HEK293 (cell line): ENCODE data around the gene RDH5.
A peak's percentile ranks its signal among the peaks of the same experiment; 100 is the strongest.

Source experiments
- CTCF ChIA-PET: fragments of 350-600 bp; formaldehyde crosslinking; extraction: SDS; loops from one replicate; lab custom pipeline; 2021; ENCODE audit warnings: antibody characterized with exemption; lab: Yijun Ruan, JAX
- POLR2A ChIA-PET: fragments of 300-600 bp; formaldehyde crosslinking; extraction: SDS; loops from one replicate; lab custom pipeline; 2020; ENCODE audit warnings: antibody characterized with exemption, inconsistent platforms; lab: Yijun Ruan, JAX
- H3K27ac ChIP-seq: fragments of 200-500 bp; sonication (Bioruptor generic); 2 replicates; pipeline ENCODE4 v1.5.1; 2014; ENCODE audit warnings: low read depth, low read length, control low read depth, inconsistent platforms; ENCODE audit errors: extremely low read depth
- H3K36me3 ChIP-seq, 2 experiments: fragments of 200-500 bp in 1 of 2; sonication (Bioruptor generic) in 1 of 2; 1 replicate in 1 of 2; 2 replicates in 1 of 2; pipeline ENCODE4 v1.5.1; 2014 to 2017; ENCODE audit warnings: inconsistent platforms in 2 of 2, low read length in 2 of 2; ENCODE audit not compliant: control insufficient read depth in 2 of 2, insufficient read depth in 1 of 2
- H3K4me1 ChIP-seq: fragments of 200-500 bp; sonication (Bioruptor generic); 2 replicates; pipeline ENCODE4 v1.5.1; 2014; ENCODE audit warnings: mild to moderate bottlenecking, low read length, inconsistent platforms; ENCODE audit not compliant: control insufficient read depth, insufficient read depth
- H3K4me3 ChIP-seq: 2 replicates; pipeline ENCODE4 v1.5.1; 2011; ENCODE audit warnings: low read depth, mild to moderate bottlenecking, control low read depth, low read length, moderate library complexity
- H3K9me3 ChIP-seq: fragments of 200-500 bp; sonication (Bioruptor generic); 2 replicates; pipeline ENCODE4 v1.5.1; 2014; ENCODE audit warnings: low read depth, low read length, inconsistent platforms; ENCODE audit not compliant: control insufficient read depth, insufficient read depth
- BCL11B ChIP-seq: fragments of 450-650 bp; formaldehyde crosslinking; IDR thresholded peaks from 2 replicates; pipeline ENCODE4 v1.5.1; 2016; ENCODE audit warnings: low read depth, missing biosample characterization, missing genetic modification characterization
- ZNF114 ChIP-seq: fragments of 450-650 bp; formaldehyde crosslinking; IDR thresholded peaks from 2 replicates; pipeline ENCODE4 v1.5.0; 2017; ENCODE audit warnings: missing biosample characterization, missing genetic modification characterization
- ZNF175 ChIP-seq: fragments of 450-650 bp; formaldehyde crosslinking; IDR thresholded peaks from 2 replicates; pipeline ENCODE4 v1.5.1; 2016; ENCODE audit warnings: missing biosample characterization, missing genetic modification characterization
- ZNF426 ChIP-seq: fragments of 450-650 bp; formaldehyde crosslinking; IDR thresholded peaks from 2 replicates; pipeline ENCODE4 v1.5.1; 2017; ENCODE audit warnings: missing biosample characterization, missing genetic modification characterization, mild to moderate bottlenecking, inconsistent platforms, moderate library complexity
- ZNF501 ChIP-seq: fragments of 450-650 bp; formaldehyde crosslinking; IDR thresholded peaks from 2 replicates; pipeline ENCODE4 v1.5.1; 2016; ENCODE audit warnings: missing biosample characterization, missing genetic modification characterization
- ZNF623 ChIP-seq: fragments of 450-650 bp; formaldehyde crosslinking; IDR thresholded peaks from 2 replicates; pipeline ENCODE4 v1.5.1; 2016; ENCODE audit warnings: missing biosample characterization, missing genetic modification characterization
- ZNF664 ChIP-seq: fragments of 450-650 bp; formaldehyde crosslinking; IDR thresholded peaks from 2 replicates; pipeline ENCODE4 v1.5.1; 2016; ENCODE audit warnings: missing biosample characterization, missing genetic modification characterization
- TF ChIP-seq, protein P1 (sequence below): fragments of 450-650 bp; formaldehyde crosslinking; IDR thresholded peaks from 2 replicates; pipeline ENCODE4 v1.5.1; 2016; ENCODE audit warnings: missing biosample characterization, missing genetic modification characterization, borderline replicate concordance
- TF ChIP-seq, protein P2 (sequence below): fragments of 450-650 bp; formaldehyde crosslinking; IDR thresholded peaks from 2 replicates; pipeline ENCODE4 v1.5.1; 2016; ENCODE audit warnings: missing biosample characterization, missing genetic modification characterization, low read depth

The RDH5 gene

DNA sequence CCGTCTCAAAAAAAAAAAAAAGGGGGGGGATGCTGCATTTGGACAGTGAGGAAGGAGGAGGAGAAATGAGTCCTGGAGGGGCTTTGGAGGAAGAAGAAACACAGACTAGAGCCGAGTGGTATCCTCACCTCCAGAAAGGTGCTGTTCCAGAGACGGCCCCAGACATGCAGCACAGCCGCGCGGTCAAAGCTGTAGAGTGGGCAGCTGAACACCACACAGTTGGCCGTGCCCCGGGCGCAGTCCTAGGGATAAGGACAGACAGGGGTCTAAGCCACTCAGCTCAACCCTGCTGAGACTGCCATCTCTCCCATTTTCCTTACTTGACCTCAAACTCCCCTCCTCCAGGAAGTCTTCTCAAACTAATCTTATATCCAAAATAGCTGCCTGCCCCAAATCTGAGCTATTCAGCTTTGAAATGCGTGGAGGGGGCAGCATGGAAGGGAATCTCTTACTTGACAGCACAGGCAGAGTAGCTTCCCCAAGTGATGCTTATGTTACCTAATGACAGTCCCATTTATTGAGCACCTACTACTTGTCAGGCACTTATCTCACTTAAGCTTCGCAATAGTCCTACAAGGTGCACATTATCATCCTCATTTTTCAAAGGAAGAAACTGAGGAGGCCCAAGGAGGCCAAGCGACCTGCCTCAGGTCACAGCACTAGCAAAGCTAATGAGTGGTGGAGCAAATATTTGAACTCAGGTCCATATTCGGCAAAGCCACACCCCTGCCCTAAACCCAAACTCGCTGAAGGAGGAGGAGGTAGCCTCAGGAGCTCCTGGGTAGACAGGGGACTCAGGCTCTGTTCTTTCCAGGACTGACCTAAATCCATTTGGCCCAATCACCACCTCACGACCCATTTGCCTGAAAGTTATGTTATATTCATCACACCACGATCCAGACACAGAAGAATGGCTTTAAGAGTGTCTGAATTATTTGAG is 31.2 kb upstream of the RDH5 start:
- TF ChIP-seq ZNF114 (tag by site-specific recombination) (no peak), ZNF664 (tag by site-specific recombination) (peak; percentile 90)
- ChIA-PET CTCF (interaction anchor here (0.5 to 2.2 kb wide), 3 partner anchors 17 to 425 kb away, joined by 3 to 9 read pairs (median 4); no protein-coding TSS in a partner anchor), POLR2A (no interaction called here)
- no peaks in the 10 kb centered on the region for H3K9me3 ChIP-seq
- no peak overlapping the region for H3K4me3 ChIP-seq
- peaks cover 0 to 7% of the 10 kb centered on the region in 2 experiments; a peak in 1 of 3 replicates for H3K36me3 ChIP-seq
- H3K4me1 ChIP-seq = no peaks in the 10 kb centered on the region
- H3K27ac ChIP-seq = no peak overlapping the region

DNA sequence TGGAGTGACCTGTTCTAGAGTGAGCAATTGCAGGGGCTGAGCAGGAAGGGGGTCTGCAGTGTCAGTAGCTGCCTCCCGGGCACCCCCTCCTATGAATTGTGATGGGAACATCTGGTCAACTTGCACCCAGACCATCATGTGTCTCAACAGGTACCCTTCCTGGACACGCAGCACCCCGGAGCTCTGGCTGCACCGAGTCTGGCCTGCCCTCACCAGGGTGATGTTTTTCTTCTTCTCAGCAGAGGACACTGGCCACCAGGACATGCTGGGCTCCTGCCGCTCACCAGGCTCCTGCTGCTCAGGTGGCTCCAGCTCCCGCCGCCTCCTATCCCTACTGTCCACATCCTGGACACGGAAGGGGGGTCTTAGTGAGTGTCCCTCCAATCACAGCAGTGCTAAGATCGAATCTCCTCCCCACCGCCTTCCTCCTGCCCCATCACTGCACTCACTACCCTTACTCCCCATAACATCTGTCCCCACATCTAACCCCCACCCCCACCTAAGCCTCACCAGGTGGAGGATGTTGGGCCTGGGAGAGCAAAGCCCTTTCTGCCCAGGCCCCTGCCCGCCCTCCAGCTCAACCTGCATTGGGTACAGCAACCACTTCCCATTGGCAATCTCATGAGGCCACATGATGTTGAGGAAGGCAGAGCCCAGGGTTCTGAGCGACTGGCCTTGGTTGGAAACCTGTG is 27.4 kb upstream of the RDH5 start:
- H3K9me3 ChIP-seq = no peaks in the 10 kb centered on the region

More for the DNA sequence above, 27.4 kb upstream of the RDH5 start:
- TF ChIP-seq ZNF623 (tag by site-specific recombination) (no peak), ZNF175 (tag by site-specific recombination) (no peak), BCL11B (no peak), ZNF426 (no peak), ZNF664 (tag by site-specific recombination) (no peak), ZNF501 (tag by site-specific recombination) (no peak)
- TF ChIP-seq, protein P1, sequence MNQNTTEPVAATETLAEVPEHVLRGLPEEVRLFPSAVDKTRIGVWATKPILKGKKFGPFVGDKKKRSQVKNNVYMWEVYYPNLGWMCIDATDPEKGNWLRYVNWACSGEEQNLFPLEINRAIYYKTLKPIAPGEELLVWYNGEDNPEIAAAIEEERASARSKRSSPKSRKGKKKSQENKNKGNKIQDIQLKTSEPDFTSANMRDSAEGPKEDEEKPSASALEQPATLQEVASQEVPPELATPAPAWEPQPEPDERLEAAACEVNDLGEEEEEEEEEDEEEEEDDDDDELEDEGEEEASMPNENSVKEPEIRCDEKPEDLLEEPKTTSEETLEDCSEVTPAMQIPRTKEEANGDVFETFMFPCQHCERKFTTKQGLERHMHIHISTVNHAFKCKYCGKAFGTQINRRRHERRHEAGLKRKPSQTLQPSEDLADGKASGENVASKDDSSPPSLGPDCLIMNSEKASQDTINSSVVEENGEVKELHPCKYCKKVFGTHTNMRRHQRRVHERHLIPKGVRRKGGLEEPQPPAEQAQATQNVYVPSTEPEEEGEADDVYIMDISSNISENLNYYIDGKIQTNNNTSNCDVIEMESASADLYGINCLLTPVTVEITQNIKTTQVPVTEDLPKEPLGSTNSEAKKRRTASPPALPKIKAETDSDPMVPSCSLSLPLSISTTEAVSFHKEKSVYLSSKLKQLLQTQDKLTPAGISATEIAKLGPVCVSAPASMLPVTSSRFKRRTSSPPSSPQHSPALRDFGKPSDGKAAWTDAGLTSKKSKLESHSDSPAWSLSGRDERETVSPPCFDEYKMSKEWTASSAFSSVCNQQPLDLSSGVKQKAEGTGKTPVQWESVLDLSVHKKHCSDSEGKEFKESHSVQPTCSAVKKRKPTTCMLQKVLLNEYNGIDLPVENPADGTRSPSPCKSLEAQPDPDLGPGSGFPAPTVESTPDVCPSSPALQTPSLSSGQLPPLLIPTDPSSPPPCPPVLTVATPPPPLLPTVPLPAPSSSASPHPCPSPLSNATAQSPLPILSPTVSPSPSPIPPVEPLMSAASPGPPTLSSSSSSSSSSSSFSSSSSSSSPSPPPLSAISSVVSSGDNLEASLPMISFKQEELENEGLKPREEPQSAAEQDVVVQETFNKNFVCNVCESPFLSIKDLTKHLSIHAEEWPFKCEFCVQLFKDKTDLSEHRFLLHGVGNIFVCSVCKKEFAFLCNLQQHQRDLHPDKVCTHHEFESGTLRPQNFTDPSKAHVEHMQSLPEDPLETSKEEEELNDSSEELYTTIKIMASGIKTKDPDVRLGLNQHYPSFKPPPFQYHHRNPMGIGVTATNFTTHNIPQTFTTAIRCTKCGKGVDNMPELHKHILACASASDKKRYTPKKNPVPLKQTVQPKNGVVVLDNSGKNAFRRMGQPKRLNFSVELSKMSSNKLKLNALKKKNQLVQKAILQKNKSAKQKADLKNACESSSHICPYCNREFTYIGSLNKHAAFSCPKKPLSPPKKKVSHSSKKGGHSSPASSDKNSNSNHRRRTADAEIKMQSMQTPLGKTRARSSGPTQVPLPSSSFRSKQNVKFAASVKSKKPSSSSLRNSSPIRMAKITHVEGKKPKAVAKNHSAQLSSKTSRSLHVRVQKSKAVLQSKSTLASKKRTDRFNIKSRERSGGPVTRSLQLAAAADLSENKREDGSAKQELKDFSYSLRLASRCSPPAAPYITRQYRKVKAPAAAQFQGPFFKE (tag by site-specific recombination) = no peak
- TF ChIP-seq, protein P2, sequence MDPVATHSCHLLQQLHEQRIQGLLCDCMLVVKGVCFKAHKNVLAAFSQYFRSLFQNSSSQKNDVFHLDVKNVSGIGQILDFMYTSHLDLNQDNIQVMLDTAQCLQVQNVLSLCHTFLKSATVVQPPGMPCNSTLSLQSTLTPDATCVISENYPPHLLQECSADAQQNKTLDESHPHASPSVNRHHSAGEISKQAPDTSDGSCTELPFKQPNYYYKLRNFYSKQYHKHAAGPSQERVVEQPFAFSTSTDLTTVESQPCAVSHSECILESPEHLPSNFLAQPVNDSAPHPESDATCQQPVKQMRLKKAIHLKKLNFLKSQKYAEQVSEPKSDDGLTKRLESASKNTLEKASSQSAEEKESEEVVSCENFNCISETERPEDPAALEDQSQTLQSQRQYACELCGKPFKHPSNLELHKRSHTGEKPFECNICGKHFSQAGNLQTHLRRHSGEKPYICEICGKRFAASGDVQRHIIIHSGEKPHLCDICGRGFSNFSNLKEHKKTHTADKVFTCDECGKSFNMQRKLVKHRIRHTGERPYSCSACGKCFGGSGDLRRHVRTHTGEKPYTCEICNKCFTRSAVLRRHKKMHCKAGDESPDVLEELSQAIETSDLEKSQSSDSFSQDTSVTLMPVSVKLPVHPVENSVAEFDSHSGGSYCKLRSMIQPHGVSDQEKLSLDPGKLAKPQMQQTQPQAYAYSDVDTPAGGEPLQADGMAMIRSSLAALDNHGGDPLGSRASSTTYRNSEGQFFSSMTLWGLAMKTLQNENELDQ (tag by site-specific recombination) = no peak
- TF ChIP-seq, all 188 proteins: peak for 0
- Histone ChIP-seq H3K4me3 (no peak overlapping the region), H3K27ac (no peak overlapping the region), H3K4me1 (no peaks in the 10 kb centered on the region), H3K36me3 (peaks cover 0 to 6% of the 10 kb centered on the region in 2 experiments; a peak in 1 of 3 replicates)
- ChIA-PET POLR2A (interaction anchor here (0.7 to 1.7 kb wide), 2 partner anchors 14 to 47 kb away, joined by 4 read pairs; no protein-coding TSS in a partner anchor), CTCF (interaction anchor here (0.9 kb wide), 1 partner anchor 13 kb away, joined by 6 read pairs; no protein-coding TSS in a partner anchor)
